WTC11 (cell line): ENCODE results near the gene XPOT. TPM values are rescaled to one million over a fixed set of nuclear protein-coding genes. Genes with fewer than 3 reads are reported as not detected.

Experiments used
- ATAC-seq: fragments of 200-7000 bp; cut with Tn5 transposase; 2 replicates; pipeline ENCODE4 v1.10.0; 2021; ENCODE audit warnings: mild to moderate bottlenecking, moderate library complexity
- CTCF ChIA-PET: fragments of 300-600 bp; sonication (Branson Sonifier 250); formaldehyde crosslinking; loops from one replicate; lab custom pipeline; 2021; ENCODE audit warnings: antibody characterized with exemption; lab: Charles Lee
- POLR2A ChIA-PET: fragments of 350-600 bp; sonication (Branson Sonifier 250); formaldehyde crosslinking; loops from one replicate; lab custom pipeline; 2021; ENCODE audit warnings: antibody characterized with exemption; lab: Charles Lee
- DNase-seq: peaks from one replicate; pipeline ENCODE4 v3.0.0; 2021; ENCODE audit warnings: low spot score
- H3K27ac Mint-ChIP-seq: 2 replicates; pipeline ENCODE4 v1.8.0; 2021; ENCODE audit warnings: mixed read lengths
- H3K27me3 Mint-ChIP-seq: 2 replicates; pipeline ENCODE4 v1.8.0; 2021; ENCODE audit warnings: low read depth, mild to moderate bottlenecking, moderate library complexity, mixed read lengths
- H3K36me3 Mint-ChIP-seq: 2 replicates; pipeline ENCODE4 v1.8.0; 2021; ENCODE audit warnings: mixed read lengths
- H3K4me1 Mint-ChIP-seq: 2 replicates; pipeline ENCODE4 v1.8.0; 2022; ENCODE audit warnings: mixed read lengths
- H3K4me3 Mint-ChIP-seq: 2 replicates; pipeline ENCODE4 v1.8.0; 2021; ENCODE audit warnings: mild to moderate bottlenecking, moderate library complexity, mixed read lengths
- H3K9me3 Mint-ChIP-seq: 2 replicates; pipeline ENCODE4 v1.8.0; 2021; ENCODE audit warnings: mixed read lengths
- CREM ChIP-seq: sonication (generic); formaldehyde crosslinking; IDR thresholded peaks from 2 replicates; pipeline ENCODE4 v1.8.1; 2022; ENCODE audit warnings: mild to moderate bottlenecking, missing genetic modification reagents, moderate library complexity
- IRF2 ChIP-seq: sonication (generic); formaldehyde crosslinking; IDR thresholded peaks from 2 replicates; pipeline ENCODE4 v1.8.0; 2022; ENCODE audit warnings: low read depth, missing genetic modification reagents, borderline replicate concordance
- NFATC4 ChIP-seq: fragments of 250-450 bp; sonication (Bioruptor Pico); IDR thresholded peaks from 2 replicates; pipeline ENCODE4 v1.9.0; 2021; ENCODE audit warnings: mild to moderate bottlenecking
- NFYB ChIP-seq: sonication (generic); formaldehyde crosslinking; conservative IDR thresholded peaks from 2 replicates; pipeline ENCODE4 v1.8.0; 2022; ENCODE audit warnings: low read depth, missing genetic modification reagents
- NR2C2 ChIP-seq: sonication (generic); formaldehyde crosslinking; IDR thresholded peaks from 2 replicates; pipeline ENCODE4 v1.8.0; 2022; ENCODE audit warnings: mild to moderate bottlenecking, missing genetic modification reagents
- NR3C1 ChIP-seq: sonication (generic); formaldehyde crosslinking; conservative IDR thresholded peaks from 2 replicates; pipeline ENCODE4 v1.8.1; 2023; ENCODE audit warnings: low read depth, mild to moderate bottlenecking, missing genetic modification reagents
- OVOL2 ChIP-seq: fragments of 250-450 bp; sonication (Bioruptor Pico); IDR thresholded peaks from 2 replicates; pipeline ENCODE4 v1.9.0; 2021; ENCODE audit warnings: mild to moderate bottlenecking, borderline replicate concordance
- PRRX2 ChIP-seq: fragments of 250-450 bp; sonication (Bioruptor Pico); IDR thresholded peaks from 2 replicates; pipeline ENCODE4 v1.8.0; 2021; ENCODE audit warnings: mild to moderate bottlenecking
- ZNF138 ChIP-seq: sonication (generic); formaldehyde crosslinking; conservative IDR thresholded peaks from 2 replicates; pipeline ENCODE4 v1.8.1; 2022; ENCODE audit warnings: mild to moderate bottlenecking, moderate library complexity, missing genetic modification reagents
- ZNF423 ChIP-seq: fragments of 250-450 bp; sonication (Bioruptor Pico); IDR thresholded peaks from 2 replicates; pipeline ENCODE4 v2.1.2; 2022; ENCODE audit warnings: mild to moderate bottlenecking, moderate library complexity
- ZNF671 ChIP-seq: fragments of 250-450 bp; sonication (Bioruptor Pico); IDR thresholded peaks from 2 replicates; pipeline ENCODE4 v1.8.0; 2021; ENCODE audit warnings: mild to moderate bottlenecking
- total RNA-seq: library from RNA; stranded (reverse); gene quantifications from 3 replicates; pipeline ENCODE4 v1.2.3, GENCODE V29; 2021
- TF ChIP-seq, protein P1 (sequence below): sonication (generic); formaldehyde crosslinking; IDR thresholded peaks from 2 replicates; pipeline ENCODE4 v1.8.1; 2023; ENCODE audit warnings: mild to moderate bottlenecking, missing genetic modification reagents, moderate library complexity
- TF ChIP-seq, protein P2 (sequence below): fragments of 250-450 bp; sonication (Bioruptor Pico); IDR thresholded peaks from 2 replicates; pipeline ENCODE4 v1.8.0; 2021; ENCODE audit warnings: mild to moderate bottlenecking
- TF ChIP-seq, protein P3 (sequence below): fragments of 250-450 bp; sonication (Bioruptor Pico); IDR thresholded peaks from 2 replicates; pipeline ENCODE4 v1.9.0; 2021; ENCODE audit warnings: mild to moderate bottlenecking
- TF ChIP-seq, protein P4 (sequence below): sonication (generic); formaldehyde crosslinking; IDR thresholded peaks from 2 replicates; pipeline ENCODE4 v1.8.1; 2023; ENCODE audit warnings: mild to moderate bottlenecking, missing genetic modification reagents
- TF ChIP-seq, protein P5 (sequence below): sonication (generic); formaldehyde crosslinking; IDR thresholded peaks from 2 replicates; pipeline ENCODE4 v1.8.0; 2022; ENCODE audit warnings: mild to moderate bottlenecking, missing genetic modification reagents
- TF ChIP-seq, protein P6 (sequence below): fragments of 250-450 bp; sonication (Bioruptor Pico); IDR thresholded peaks from 2 replicates; pipeline ENCODE4 v1.9.0; 2021; ENCODE audit warnings: mild to moderate bottlenecking, borderline replicate concordance

Gene XPOT
- total RNA-seq, 1 experiment from 2014 or later: 134 TPM

DNA sequence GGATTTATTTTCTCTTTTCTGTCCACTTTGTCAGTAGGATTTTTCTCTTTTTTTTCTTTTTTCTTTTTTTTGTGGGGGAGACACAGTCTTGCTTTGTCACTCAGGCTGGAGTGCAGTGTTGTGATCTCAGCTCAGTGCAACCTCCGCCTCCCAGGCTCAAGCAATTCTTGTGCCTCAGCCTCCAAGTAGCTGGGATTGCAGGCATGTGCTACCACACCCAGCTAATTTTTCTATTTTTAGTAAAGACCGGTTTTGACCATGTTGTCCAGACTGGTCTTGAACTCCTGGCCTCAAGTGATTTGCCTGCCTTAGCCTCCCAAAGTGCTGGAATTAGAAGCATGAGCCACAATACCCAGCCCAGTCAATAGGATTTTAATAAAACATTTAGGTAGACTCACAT, 26.7 kb downstream of the XPOT start:
- Mint-ChIP-seq H3K27me3 (no peaks in the 10 kb centered on the region), H3K27ac (no peak overlapping the region), H3K4me3 (no peak overlapping the region), H3K4me1 (no peaks in the 10 kb centered on the region), H3K9me3 (no peaks in the 10 kb centered on the region), H3K36me3 (peaks cover 87% of the 10 kb centered on the region)
- DNase-seq (no peak), ATAC-seq (no peak)
- ChIA-PET POLR2A (no interaction called here), CTCF (no interaction called here)
- TF ChIP-seq, protein P1, sequence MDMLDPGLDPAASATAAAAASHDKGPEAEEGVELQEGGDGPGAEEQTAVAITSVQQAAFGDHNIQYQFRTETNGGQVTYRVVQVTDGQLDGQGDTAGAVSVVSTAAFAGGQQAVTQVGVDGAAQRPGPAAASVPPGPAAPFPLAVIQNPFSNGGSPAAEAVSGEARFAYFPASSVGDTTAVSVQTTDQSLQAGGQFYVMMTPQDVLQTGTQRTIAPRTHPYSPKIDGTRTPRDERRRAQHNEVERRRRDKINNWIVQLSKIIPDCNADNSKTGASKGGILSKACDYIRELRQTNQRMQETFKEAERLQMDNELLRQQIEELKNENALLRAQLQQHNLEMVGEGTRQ (CRISPR knock-in tag): no peak
- no peak for TF ChIP-seq NFYB (CRISPR knock-in tag)
- no peak for TF ChIP-seq NR3C1 (CRISPR knock-in tag)
- no peak for TF ChIP-seq ZNF423
- TF ChIP-seq, protein P2, sequence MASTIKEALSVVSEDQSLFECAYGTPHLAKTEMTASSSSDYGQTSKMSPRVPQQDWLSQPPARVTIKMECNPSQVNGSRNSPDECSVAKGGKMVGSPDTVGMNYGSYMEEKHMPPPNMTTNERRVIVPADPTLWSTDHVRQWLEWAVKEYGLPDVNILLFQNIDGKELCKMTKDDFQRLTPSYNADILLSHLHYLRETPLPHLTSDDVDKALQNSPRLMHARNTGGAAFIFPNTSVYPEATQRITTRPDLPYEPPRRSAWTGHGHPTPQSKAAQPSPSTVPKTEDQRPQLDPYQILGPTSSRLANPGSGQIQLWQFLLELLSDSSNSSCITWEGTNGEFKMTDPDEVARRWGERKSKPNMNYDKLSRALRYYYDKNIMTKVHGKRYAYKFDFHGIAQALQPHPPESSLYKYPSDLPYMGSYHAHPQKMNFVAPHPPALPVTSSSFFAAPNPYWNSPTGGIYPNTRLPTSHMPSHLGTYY (CRISPR knock-in tag): no peak
- TF ChIP-seq, protein P3, sequence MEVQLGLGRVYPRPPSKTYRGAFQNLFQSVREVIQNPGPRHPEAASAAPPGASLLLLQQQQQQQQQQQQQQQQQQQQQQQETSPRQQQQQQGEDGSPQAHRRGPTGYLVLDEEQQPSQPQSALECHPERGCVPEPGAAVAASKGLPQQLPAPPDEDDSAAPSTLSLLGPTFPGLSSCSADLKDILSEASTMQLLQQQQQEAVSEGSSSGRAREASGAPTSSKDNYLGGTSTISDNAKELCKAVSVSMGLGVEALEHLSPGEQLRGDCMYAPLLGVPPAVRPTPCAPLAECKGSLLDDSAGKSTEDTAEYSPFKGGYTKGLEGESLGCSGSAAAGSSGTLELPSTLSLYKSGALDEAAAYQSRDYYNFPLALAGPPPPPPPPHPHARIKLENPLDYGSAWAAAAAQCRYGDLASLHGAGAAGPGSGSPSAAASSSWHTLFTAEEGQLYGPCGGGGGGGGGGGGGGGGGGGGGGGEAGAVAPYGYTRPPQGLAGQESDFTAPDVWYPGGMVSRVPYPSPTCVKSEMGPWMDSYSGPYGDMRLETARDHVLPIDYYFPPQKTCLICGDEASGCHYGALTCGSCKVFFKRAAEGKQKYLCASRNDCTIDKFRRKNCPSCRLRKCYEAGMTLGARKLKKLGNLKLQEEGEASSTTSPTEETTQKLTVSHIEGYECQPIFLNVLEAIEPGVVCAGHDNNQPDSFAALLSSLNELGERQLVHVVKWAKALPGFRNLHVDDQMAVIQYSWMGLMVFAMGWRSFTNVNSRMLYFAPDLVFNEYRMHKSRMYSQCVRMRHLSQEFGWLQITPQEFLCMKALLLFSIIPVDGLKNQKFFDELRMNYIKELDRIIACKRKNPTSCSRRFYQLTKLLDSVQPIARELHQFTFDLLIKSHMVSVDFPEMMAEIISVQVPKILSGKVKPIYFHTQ (CRISPR knock-in tag): no peak
- no peak for TF ChIP-seq OVOL2 (CRISPR knock-in tag)
- TF ChIP-seq NFATC4 (CRISPR knock-in tag): no peak
- TF ChIP-seq ZNF671: no peak
- no peak for TF ChIP-seq IRF2 (CRISPR knock-in tag)
- no peak for TF ChIP-seq CREM
- no peak for TF ChIP-seq NR2C2 (CRISPR knock-in tag)
- TF ChIP-seq ZNF138: no peak
- TF ChIP-seq, protein P4, sequence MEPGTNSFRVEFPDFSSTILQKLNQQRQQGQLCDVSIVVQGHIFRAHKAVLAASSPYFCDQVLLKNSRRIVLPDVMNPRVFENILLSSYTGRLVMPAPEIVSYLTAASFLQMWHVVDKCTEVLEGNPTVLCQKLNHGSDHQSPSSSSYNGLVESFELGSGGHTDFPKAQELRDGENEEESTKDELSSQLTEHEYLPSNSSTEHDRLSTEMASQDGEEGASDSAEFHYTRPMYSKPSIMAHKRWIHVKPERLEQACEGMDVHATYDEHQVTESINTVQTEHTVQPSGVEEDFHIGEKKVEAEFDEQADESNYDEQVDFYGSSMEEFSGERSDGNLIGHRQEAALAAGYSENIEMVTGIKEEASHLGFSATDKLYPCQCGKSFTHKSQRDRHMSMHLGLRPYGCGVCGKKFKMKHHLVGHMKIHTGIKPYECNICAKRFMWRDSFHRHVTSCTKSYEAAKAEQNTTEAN (CRISPR knock-in tag): no peak
- TF ChIP-seq, protein P5, sequence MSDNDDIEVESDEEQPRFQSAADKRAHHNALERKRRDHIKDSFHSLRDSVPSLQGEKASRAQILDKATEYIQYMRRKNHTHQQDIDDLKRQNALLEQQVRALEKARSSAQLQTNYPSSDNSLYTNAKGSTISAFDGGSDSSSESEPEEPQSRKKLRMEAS: no peak

DNA sequence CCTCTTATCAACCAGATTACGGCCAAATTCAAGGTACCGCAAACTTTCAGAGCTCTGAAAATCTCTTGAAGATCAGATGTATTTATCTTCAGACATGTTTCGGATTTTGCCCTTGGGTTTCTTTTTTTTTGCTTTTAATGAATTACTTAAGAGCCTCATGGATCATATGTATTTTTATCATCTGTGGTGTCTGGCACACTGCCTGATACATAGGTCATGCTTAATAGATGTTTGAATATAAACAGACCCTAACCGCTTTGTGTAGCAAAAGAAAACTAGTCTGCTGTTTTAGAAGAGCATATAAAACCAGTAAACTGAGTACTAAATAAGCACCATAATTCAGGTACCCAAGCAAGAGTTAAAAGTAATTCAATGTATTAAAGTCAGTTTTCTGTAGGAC, 27.6 kb downstream of the XPOT start:
- POLR2A ChIA-PET: no interaction called here

More for the DNA sequence above, 27.6 kb downstream of the XPOT start:
- Mint-ChIP-seq H3K4me3 (no peak overlapping the region), H3K9me3 (no peaks in the 10 kb centered on the region), H3K4me1 (no peaks in the 10 kb centered on the region), H3K27ac (no peak overlapping the region), H3K36me3 (peaks cover 84% of the 10 kb centered on the region), H3K27me3 (no peaks in the 10 kb centered on the region)
- ATAC-seq (no peak), DNase-seq (no peak)
- CTCF ChIA-PET: no interaction called here
- TF ChIP-seq, protein P1 (CRISPR knock-in tag): no peak
- no peak for TF ChIP-seq PRRX2 (CRISPR knock-in tag)
- TF ChIP-seq, protein P6, sequence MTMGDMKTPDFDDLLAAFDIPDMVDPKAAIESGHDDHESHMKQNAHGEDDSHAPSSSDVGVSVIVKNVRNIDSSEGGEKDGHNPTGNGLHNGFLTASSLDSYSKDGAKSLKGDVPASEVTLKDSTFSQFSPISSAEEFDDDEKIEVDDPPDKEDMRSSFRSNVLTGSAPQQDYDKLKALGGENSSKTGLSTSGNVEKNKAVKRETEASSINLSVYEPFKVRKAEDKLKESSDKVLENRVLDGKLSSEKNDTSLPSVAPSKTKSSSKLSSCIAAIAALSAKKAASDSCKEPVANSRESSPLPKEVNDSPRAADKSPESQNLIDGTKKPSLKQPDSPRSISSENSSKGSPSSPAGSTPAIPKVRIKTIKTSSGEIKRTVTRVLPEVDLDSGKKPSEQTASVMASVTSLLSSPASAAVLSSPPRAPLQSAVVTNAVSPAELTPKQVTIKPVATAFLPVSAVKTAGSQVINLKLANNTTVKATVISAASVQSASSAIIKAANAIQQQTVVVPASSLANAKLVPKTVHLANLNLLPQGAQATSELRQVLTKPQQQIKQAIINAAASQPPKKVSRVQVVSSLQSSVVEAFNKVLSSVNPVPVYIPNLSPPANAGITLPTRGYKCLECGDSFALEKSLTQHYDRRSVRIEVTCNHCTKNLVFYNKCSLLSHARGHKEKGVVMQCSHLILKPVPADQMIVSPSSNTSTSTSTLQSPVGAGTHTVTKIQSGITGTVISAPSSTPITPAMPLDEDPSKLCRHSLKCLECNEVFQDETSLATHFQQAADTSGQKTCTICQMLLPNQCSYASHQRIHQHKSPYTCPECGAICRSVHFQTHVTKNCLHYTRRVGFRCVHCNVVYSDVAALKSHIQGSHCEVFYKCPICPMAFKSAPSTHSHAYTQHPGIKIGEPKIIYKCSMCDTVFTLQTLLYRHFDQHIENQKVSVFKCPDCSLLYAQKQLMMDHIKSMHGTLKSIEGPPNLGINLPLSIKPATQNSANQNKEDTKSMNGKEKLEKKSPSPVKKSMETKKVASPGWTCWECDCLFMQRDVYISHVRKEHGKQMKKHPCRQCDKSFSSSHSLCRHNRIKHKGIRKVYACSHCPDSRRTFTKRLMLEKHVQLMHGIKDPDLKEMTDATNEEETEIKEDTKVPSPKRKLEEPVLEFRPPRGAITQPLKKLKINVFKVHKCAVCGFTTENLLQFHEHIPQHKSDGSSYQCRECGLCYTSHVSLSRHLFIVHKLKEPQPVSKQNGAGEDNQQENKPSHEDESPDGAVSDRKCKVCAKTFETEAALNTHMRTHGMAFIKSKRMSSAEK (CRISPR knock-in tag): no peak
